ENCODE data around the gene PODXL2.
"Not testable (repeated sequence)": the region's sequence is repeated elsewhere in the genome, so short reads cannot be mapped to it uniquely, and the experiment has no call there.

PODXL2 gene

DNA sequence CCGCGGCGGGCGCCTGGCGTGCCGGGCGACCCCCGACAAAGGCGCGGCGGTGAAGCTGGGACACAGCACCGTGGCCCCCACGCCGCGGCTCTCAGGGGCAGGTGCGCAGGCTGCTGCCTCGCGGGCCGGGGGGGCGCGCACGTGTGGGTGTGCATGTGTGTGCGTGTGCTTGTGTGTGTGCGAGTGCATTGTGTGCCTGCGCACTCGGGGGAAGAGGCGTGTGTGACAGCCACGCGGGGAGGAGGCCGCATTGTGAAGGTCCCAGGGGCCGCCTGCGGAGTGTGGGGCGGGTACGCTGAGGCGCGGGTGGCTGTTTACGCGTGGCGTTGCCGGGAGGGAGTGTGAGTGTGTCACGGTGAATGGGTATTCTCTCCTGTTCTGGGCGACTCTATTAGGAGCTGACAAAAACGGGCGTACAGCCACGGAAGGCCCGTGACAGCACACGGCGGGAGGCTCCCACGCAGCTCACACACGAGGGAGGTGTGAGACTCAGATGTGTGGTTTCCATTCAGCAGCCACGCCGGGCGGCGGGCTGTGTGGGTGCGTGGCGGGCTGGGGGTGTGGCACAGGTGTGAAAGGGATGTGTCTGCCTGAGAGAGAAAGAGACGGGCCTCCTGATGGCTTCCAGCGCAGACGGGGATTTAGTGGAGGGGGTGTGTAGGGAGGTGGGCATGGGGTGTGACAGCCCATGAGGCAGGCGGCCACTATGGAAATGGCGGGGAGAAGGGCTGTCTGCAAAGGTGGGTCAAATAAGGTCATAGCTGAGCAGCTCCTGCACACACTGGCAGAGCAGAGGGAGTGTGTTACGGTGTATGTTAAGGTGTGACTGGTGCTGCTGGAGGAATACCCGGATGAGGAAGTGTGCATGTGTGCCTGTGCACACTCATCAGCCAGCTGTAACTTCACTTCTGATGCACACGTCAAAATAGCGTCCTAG, 750 bp downstream of the PODXL2 start:
- DNase-seq (ENCODE audit: low read depth): peak; percentile 71

GRCh38 chr3:127630811-127631714, 2.1 kb downstream of the PODXL2 start:
- no peak for DNase-seq (ENCODE audit: low read depth)

GRCh38 chr3:127632035-127632820, 3.2 kb downstream of the PODXL2 start:
- no peak for DNase-seq (ENCODE audit: low read depth)

DNA sequence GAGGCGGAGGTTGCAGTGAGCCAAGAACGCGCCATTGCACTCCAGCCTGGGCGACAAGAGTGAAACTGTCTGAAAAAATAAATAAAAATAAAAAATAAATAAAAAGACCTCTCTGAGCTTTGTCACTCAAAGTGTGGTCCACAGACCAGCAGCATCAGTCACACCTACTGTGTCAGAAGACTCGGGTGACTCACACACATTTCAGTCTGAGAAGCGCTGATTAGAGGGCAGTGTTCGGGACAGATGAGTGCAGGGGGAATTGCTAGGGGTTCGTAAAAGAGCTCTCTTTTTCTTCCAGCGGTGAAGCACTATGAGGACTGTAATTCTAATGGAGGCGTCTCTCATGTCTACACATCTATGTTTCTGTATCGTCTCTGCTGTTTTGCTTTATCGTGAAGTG, 5.7 kb downstream of the PODXL2 start:
- no peak for DNase-seq (ENCODE audit: low read depth)

DNA sequence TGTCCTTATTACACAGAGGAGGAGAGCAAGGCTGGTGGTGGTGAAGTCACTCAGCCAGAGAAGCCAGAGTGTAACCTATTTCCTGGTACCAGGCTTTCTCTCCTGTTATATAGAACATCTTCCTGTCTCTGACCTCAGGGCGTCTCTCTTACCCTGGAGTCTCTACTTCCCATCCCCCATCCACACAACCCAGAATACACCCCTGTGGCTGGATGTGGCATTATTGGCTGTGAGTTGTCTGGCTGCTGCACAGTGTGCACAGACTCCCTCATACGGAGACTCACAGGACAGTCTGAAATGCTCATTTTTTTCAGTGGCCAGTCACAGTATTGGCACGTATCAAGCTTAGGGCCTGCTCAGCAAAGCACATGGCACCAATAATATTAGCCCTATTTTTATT, 8.6 kb downstream of the PODXL2 start:
- no peak for DNase-seq (ENCODE audit: low read depth)

DNA sequence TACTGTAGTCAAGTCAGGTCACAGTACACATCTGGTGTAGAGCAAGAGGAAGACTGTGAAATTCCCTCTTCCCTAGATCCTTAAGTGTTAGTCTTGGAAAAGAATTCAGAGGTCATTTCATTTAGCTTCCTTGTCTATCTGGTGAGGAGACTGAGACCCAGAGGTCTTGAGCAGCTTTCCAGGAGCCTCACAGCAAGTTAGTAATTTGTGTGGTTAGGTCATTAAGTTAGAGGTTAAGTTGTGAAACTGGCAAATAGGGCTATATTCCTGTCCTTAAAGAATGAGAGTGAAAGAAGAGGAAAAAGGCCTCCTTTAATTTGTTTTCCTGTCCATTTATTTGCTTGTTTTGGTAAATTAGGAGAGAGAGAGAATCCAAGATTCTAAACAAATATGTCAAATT, 9.0 kb downstream of the PODXL2 start:
- no peak for DNase-seq (ENCODE audit: low read depth)

- DNase-seq (ENCODE audit: low read depth): no peak
Measured at GRCh38 chr3:127639173-127640041, 10.4 kb downstream of the PODXL2 start.

DNA sequence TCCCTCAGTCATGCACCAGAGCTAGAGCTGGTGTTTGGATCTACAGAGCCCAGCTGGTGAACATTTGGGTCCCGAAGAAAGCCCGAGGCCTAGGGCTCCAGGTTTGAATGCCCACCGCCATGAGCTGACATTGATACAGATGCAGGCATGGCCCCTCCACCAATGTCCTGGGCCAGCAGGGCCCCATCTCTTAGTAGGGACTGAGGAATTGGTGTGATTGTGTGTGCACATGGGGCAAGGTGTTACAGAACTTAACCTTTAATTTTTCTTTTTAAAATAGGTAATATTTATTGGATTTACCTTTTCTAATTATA, 11.0 kb downstream of the PODXL2 start:
- no peak for DNase-seq (ENCODE audit: low read depth)

GRCh38 chr3:127644641-127645370, 15.8 kb downstream of the PODXL2 start:
- DNase-seq (ENCODE audit: low read depth): no peak

- no peak for DNase-seq (ENCODE audit: low read depth)
Measured at GRCh38 chr3:127645371-127646015, 16.5 kb downstream of the PODXL2 start.

DNA sequence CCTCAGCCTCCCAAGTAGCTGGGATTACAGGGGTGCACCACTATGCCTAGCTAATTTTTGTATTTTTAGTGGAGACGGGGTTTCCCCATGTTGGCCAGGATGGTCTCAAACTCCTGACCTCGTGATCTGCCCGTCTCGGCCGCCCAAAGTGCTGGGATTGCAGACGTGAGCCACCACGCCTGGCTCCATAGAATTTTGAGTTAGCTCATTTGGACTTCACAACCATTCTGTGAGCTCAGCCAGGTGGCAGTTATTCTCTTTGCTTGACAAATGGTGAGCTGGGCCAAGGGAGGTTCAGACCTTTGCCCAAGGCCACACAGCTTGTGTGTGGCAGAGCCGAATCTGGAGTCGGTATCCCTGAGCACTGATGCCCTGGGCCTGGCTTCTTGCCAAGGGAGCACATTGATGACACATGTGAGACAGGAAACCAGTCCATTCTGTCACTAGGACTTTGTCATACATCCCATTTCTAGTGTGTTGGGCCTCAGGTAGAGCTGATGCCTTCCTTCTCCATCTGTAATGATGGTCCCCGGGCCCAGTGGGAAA, 17.6 kb downstream of the PODXL2 start:
- no peak for DNase-seq (ENCODE audit: low read depth)

GRCh38 chr3:127647166-127647844, 18.3 kb downstream of the PODXL2 start:
- DNase-seq (ENCODE audit: low read depth): no peak

GRCh38 chr3:127647845-127648204, 18.8 kb downstream of the PODXL2 start:
- DNase-seq (ENCODE audit: low read depth): no peak

GRCh38 chr3:127650236-127650635, 21.3 kb downstream of the PODXL2 start:
- no peak for DNase-seq (ENCODE audit: low read depth)

GRCh38 chr3:127651516-127652172, 22.7 kb downstream of the PODXL2 start:
- DNase-seq (ENCODE audit: low read depth): no peak

DNA sequence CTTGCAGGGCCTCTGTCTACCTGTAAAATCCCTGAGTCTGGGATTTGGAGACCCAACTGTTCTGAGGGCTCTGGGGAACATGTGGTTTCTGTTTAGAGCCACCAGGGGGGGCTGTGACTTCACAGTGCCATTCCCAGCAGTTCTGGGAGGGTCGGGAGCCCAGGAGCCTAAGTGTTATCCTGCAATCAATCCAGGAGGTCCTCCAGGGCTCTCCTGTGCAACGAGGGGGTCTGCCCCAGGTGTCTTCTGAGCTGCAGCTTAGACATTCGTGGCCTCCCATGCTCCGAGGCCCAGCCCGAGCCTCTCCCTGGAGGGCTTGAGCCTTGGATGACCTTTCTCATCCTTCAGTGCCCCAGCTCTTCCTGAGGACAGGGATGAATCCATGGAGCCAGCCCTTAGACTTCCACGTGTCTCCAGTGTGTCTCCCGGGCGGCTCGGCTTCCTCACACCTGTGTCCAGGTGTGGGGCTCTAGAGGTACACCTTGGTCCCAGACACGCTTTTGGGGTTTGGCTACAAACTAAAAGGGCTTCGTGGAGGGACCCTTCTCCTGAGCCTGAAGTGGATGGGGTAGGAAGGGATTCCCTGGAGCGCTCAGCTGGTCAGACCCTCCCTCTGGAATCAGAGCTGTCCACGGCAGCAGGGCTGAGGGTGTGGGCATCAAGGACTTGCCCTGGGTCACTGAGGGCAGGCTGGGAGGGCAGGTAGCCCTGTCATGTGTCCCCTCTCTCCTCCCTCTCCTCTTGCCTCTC, 23.4 kb downstream of the PODXL2 start:
- DNase-seq (ENCODE audit: low read depth): peak; percentile 12

DNA sequence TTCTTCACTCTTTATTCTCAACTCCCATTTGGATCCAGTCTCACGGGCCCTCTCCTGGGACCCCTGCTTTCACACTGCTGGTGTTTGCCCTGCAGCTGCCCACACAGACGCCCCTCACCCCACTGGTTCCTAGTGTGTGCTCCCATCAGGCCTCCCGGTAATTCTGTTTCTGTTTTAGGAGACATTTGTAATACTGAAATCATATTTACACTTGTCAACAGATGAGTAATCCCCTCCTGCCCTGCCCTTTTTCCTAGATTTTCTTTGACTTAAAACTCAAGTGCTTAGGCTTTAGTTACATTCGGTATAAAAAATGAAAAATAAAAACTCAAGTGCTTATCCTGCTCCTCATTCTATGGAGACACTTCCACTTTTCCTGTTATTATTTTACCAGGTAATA, 25.4 kb downstream of the PODXL2 start:
- no peak for DNase-seq (ENCODE audit: low read depth)

- not testable (repeated sequence) for DNase-seq (ENCODE audit: low read depth)
Measured at GRCh38 chr3:127654993-127655392, 26.0 kb downstream of the PODXL2 start.

Measured in stimulated activated CD4-positive, alpha-beta T cell treated with anti-CD3 and anti-CD28 coated beads, Interleukin-2, amount 100 ng/mL, for 4 hours (primary cell).